H1 (cell line): ENCODE measurements around the gene INO80. TPM values are rescaled to one million over a fixed set of nuclear protein-coding genes. Genes with fewer than 3 reads are reported as not detected.
"Not testable (repeated sequence)": the region's sequence is repeated elsewhere in the genome, so short reads cannot be mapped to it uniquely, and the experiment has no call there.

ENCODE experiments used
- CTCF ChIA-PET: fragments of 300-600 bp; sonication (Branson Sonifier 250); formaldehyde crosslinking; loops from one replicate; lab custom pipeline; 2021; ENCODE audit not compliant: partially characterized antibody; lab: Charles Lee
- POLR2A ChIA-PET: fragments of 300-600 bp; sonication (Branson Sonifier 250); formaldehyde crosslinking; loops from one replicate; lab custom pipeline; 2021; ENCODE audit warnings: inconsistent platforms; ENCODE audit not compliant: partially characterized antibody; lab: Charles Lee
- DNase-seq, 2 experiments: peaks; one replicate each; pipeline versions ENCODE4 v3.0.0 to v3.0.0-alpha.2; 2010 to 2022; ENCODE audit warnings: low spot score in 2 of 2, low read depth in 1 of 2, mixed read lengths in 1 of 2
- FAIRE-seq: peaks from 2 replicates; lab custom pipeline; 2011; peaks lifted over from hg19 to GRCh38; lab: Jason Lieb, UNC
- H2AFZ ChIP-seq: 2 replicates; pipeline ENCODE4 v1.8.1; 2012; ENCODE audit warnings: low read length, inconsistent platforms
- H2AK5ac ChIP-seq: 2 replicates; pipeline ENCODE4 v1.6.1; 2013; ENCODE audit warnings: low read depth, low read length
- H2BK120ac ChIP-seq: replicated peaks from 2 replicates; pipeline ENCODE3; 2013; ENCODE audit warnings: low read depth, low read length, inconsistent platforms
- H2BK12ac ChIP-seq: 2 replicates; pipeline ENCODE4 v1.6.1; 2013; ENCODE audit warnings: low read depth, low read length
- H2BK15ac ChIP-seq: 2 replicates; pipeline ENCODE4 v1.6.1; 2013; ENCODE audit warnings: low read length
- H2BK20ac ChIP-seq: 2 replicates; pipeline ENCODE4 v1.6.1; 2013; ENCODE audit warnings: low read length
- H2BK5ac ChIP-seq: 2 replicates; pipeline ENCODE4 v1.6.1; 2013; ENCODE audit warnings: low read depth, low read length
- H3K14ac ChIP-seq: 2 replicates; pipeline ENCODE4 v1.6.1; 2013; ENCODE audit warnings: inconsistent platforms; ENCODE audit not compliant: insufficient read length
- H3K18ac ChIP-seq: 2 replicates; pipeline ENCODE4 v1.6.1; 2013; ENCODE audit warnings: low read length; ENCODE audit errors: extremely low read depth
- H3K23ac ChIP-seq: 2 replicates; pipeline ENCODE4 v1.6.1; 2013; ENCODE audit warnings: inconsistent platforms; ENCODE audit not compliant: insufficient read length
- H3K23me2 ChIP-seq: 2 replicates; pipeline ENCODE4 v1.6.1; 2013; ENCODE audit warnings: low read depth, low read length
- H3K27ac ChIP-seq: 2 replicates; pipeline ENCODE4 v1.6.1; 2011; ENCODE audit warnings: low read depth, low read length, inconsistent platforms
- H3K27me3 ChIP-seq, 4 experiments: replicated peaks in 1 of 4; 1 replicate in 1 of 4; 2 replicates in 3 of 4; pipeline versions ENCODE4 v1.6.1 to v1.8.1; 2011 to 2013; ENCODE audit warnings: low read length in 3 of 4, mild to moderate bottlenecking in 3 of 4, inconsistent platforms in 2 of 4, mixed read lengths in 2 of 4, moderate library complexity in 1 of 4; ENCODE audit not compliant: control insufficient read depth in 3 of 4, insufficient read depth in 3 of 4; ENCODE audit errors: extremely low read depth in 1 of 4
- H3K36me3 ChIP-seq, 4 experiments: 2 replicates each; pipeline versions ENCODE4 v1.6.1 to v1.8.1; 2011 to 2013; ENCODE audit warnings: mild to moderate bottlenecking in 4 of 4, low read length in 3 of 4, moderate library complexity in 2 of 4, control low read depth in 1 of 4, inconsistent platforms in 1 of 4; ENCODE audit not compliant: insufficient read depth in 4 of 4, control insufficient read depth in 2 of 4
- H3K4ac ChIP-seq: replicated peaks from 2 replicates; pipeline ENCODE3; 2013; ENCODE audit warnings: low read length, low read depth, mixed read lengths, inconsistent platforms; ENCODE audit not compliant: insufficient read length
- H3K4me1 ChIP-seq, 4 experiments: replicated peaks in 1 of 4; 1 replicate in 1 of 4; 2 replicates in 3 of 4; pipeline versions ENCODE4 v1.6.1 to v1.8.1; 2011 to 2013; ENCODE audit warnings: low read length in 3 of 4, inconsistent platforms in 2 of 4, mixed read lengths in 1 of 4; ENCODE audit not compliant: insufficient read depth in 4 of 4, control insufficient read depth in 3 of 4
- H3K4me2 ChIP-seq, 2 experiments: 2 replicates each; pipeline versions ENCODE4 v1.6.1 to v1.8.1; 2011 to 2013; ENCODE audit warnings: low read depth in 2 of 2, low read length in 2 of 2, control low read depth in 1 of 2, inconsistent platforms in 1 of 2, mild to moderate bottlenecking in 1 of 2; ENCODE audit not compliant: insufficient read depth in 1 of 2
- H3K4me3 ChIP-seq, 4 experiments: fragments of 200-600, 300-600 bp in 1 of 4; sonication (generic), shearing (Covaris generic), sonication (Bioruptor Twin) in 1 of 4; 2 replicates each; pipeline versions ENCODE4 v1.5.1 to v1.8.1; 2011 to 2016; ENCODE audit warnings: low read length in 4 of 4, low read depth in 3 of 4, control low read depth in 2 of 4, inconsistent platforms in 2 of 4, mild to moderate bottlenecking in 2 of 4, mixed read lengths in 1 of 4, moderate library complexity in 1 of 4; ENCODE audit not compliant: insufficient read depth in 2 of 4; ENCODE audit errors: extremely low read depth in 1 of 4
- H3K56ac ChIP-seq: replicated peaks from 2 replicates; pipeline ENCODE3; 2013; ENCODE audit warnings: low read depth, mild to moderate bottlenecking, mixed read lengths, low read length, inconsistent platforms; ENCODE audit not compliant: insufficient read length
- H3K79me1 ChIP-seq: 2 replicates; pipeline ENCODE4 v1.6.1; 2013; ENCODE audit warnings: low read depth, low read length, control low read depth
- H3K79me2 ChIP-seq, 2 experiments: 2 replicates each; pipeline versions ENCODE4 v1.6.1 to v1.8.1; 2012 to 2013; ENCODE audit warnings: low read length in 2 of 2, mild to moderate bottlenecking in 2 of 2, inconsistent platforms in 1 of 2; ENCODE audit not compliant: insufficient read depth in 2 of 2, control insufficient read depth in 1 of 2
- H3K9ac ChIP-seq, 4 experiments: replicated peaks in 1 of 4; 1 replicate in 1 of 4; 2 replicates in 3 of 4; pipeline versions ENCODE4 v1.6.1 to v1.8.1; 2011 to 2013; ENCODE audit warnings: low read depth in 3 of 4, low read length in 3 of 4, control low read depth in 2 of 4, mild to moderate bottlenecking in 2 of 4, moderate library complexity in 2 of 4, inconsistent platforms in 1 of 4; ENCODE audit errors: extremely low read depth in 1 of 4
- H3K9me3 ChIP-seq, 2 experiments: 2 replicates each; pipeline versions ENCODE4 v1.6.1 to v1.8.1; 2012 to 2013; ENCODE audit warnings: mild to moderate bottlenecking in 2 of 2, moderate library complexity in 2 of 2, control low read depth in 1 of 2, inconsistent platforms in 1 of 2, low read depth in 1 of 2, low read length in 1 of 2, mixed read lengths in 1 of 2; ENCODE audit not compliant: insufficient read depth in 2 of 2
- H4K20me1 ChIP-seq, 2 experiments: replicated peaks in 1 of 2; 2 replicates each; pipeline versions ENCODE3 to v1.8.1; 2011 to 2013; ENCODE audit warnings: inconsistent platforms in 2 of 2, low read length in 2 of 2, mild to moderate bottlenecking in 1 of 2; ENCODE audit not compliant: insufficient read depth in 2 of 2, control insufficient read depth in 1 of 2
- H4K5ac ChIP-seq: 2 replicates; pipeline ENCODE4 v1.6.1; 2013; ENCODE audit warnings: low read length, low read depth, mixed read lengths, inconsistent platforms; ENCODE audit not compliant: insufficient read length
- H4K8ac ChIP-seq: 2 replicates; pipeline ENCODE4 v1.8.0; 2013; ENCODE audit warnings: mild to moderate bottlenecking, moderate library complexity, low read length, inconsistent platforms; ENCODE audit not compliant: insufficient read depth; ENCODE audit errors: extremely low read depth
- H4K91ac ChIP-seq: replicated peaks from 2 replicates; pipeline ENCODE3; 2013; ENCODE audit warnings: low read length, mixed read lengths, inconsistent platforms; ENCODE audit not compliant: insufficient read length
- POLR2A ChIP-seq, 2 experiments: IDR thresholded peaks; 1 replicate in 1 of 2; 2 replicates in 1 of 2; pipeline ENCODE4 v1.6.1; 2011; ENCODE audit warnings: low read depth in 2 of 2, low read length in 2 of 2, mild to moderate bottlenecking in 2 of 2; ENCODE audit errors: control extremely low read depth in 1 of 2
- POLR2AphosphoS5 ChIP-seq: IDR thresholded peaks from 2 replicates; pipeline ENCODE4 v1.6.1; 2011; ENCODE audit warnings: low read depth, low read length
- SIN3A ChIP-seq, 2 experiments: IDR thresholded peaks in 1 of 2; conservative IDR thresholded peaks in 1 of 2; 2 replicates each; pipeline ENCODE4 v1.6.1; 2011 to 2012; ENCODE audit warnings: low read length in 2 of 2, improper control_type of control experiment in 1 of 2, low read depth in 1 of 2, mild to moderate bottlenecking in 1 of 2
- TAF1 ChIP-seq: IDR thresholded peaks from 2 replicates; pipeline ENCODE4 v1.6.1; 2011; ENCODE audit warnings: mild to moderate bottlenecking, low read depth, low read length
- TAF7 ChIP-seq: optimal IDR thresholded peaks from 2 replicates; pipeline ENCODE3; 2011; ENCODE audit warnings: low read depth, mild to moderate bottlenecking, inconsistent platforms, low read length, moderate library complexity, borderline replicate concordance
- USF2 ChIP-seq: IDR thresholded peaks from 2 replicates; pipeline ENCODE4 v1.6.1; 2011; ENCODE audit warnings: low read length, improper control_type of control experiment
- WGBS, 2 experiments: shearing (Covaris generic) in 1 of 2; methylation state at CpG; one replicate each; pipeline versions ENCODE4 v1.1.6 to v1.1.7; 2013 to 2015; ENCODE audit warnings: low lambda C conversion rate in 2 of 2, mixed read lengths in 2 of 2, inconsistent platforms in 1 of 2, low coverage in 1 of 2, missing lambda C conversion rate in 1 of 2; ENCODE audit not compliant: insufficient replicate concordance in 2 of 2, insufficient coverage in 1 of 2, insufficient read length in 1 of 2; ENCODE audit errors: extremely low coverage in 1 of 2, missing lambda C conversion rate in 1 of 2; 5-methylcytosine and 5-hydroxymethylcytosine counted together
- polyA plus RNA-seq, 7 experiments: library from polyadenylated mRNA; depleted of rRNA in 3 of 7; stranded (reverse) in 5 of 7; unstranded in 2 of 7; fragments of >200 nt in 5 of 7; fragments of 200-250 nt in 2 of 7; gene quantifications; 1 replicate in 5 of 7; 2 replicates in 1 of 7; 4 replicates in 1 of 7; pipeline versions ENCODE4 v1.2.1 to v1.2.3, GENCODE V29; 2011 to 2013; ENCODE audit warnings: missing spikeins in 2 of 7, mixed read lengths in 2 of 7
- total RNA-seq: library from RNA; stranded (reverse); fragmentation: NEBNext Ultra II Directional; extraction: Animal tissue kit (Norgen Biotek cat#: 25700); gene quantifications from 2 replicates; pipeline ENCODE4 v1.2.1, GENCODE V29; 2021

The INO80 gene
- total and polyA plus RNA-seq, 2 of the 8 experiments (the other 6 are each of a cell fraction or from before 2014, with no cell fraction given) = 4.3 to 24.5 TPM

- not testable (repeated sequence) for H2BK15ac ChIP-seq, H3K23ac ChIP-seq, FAIRE-seq, H2AFZ ChIP-seq, H3K14ac ChIP-seq, H3K79me1 ChIP-seq, H3K4ac ChIP-seq, H2BK12ac ChIP-seq, H2AK5ac ChIP-seq, H4K5ac ChIP-seq, H3K9me3 ChIP-seq, DNase-seq, H2BK20ac ChIP-seq, H4K8ac ChIP-seq, H3K18ac ChIP-seq, H3K56ac ChIP-seq, H4K91ac ChIP-seq, H3K27me3 ChIP-seq, H2BK120ac ChIP-seq
- peaks cover 10% of the 10 kb centered on the region for H3K23me2 ChIP-seq
- H3K79me2 ChIP-seq = peaks cover 0 to 28% of the 10 kb centered on the region in 2 experiments; a peak in 2 of 4 replicates
- WGBS, 2 experiments = 53% methylated on average over 8 of the region's 8 CpGs; no CpG with 5 or more reads in 1 of the 2 experiments
- peak overlapping the region; percentile 74 to 92 (median 82) for H3K4me3 ChIP-seq
- H2BK5ac ChIP-seq = peak overlapping the region; percentile 97; the same call in 1 of the 2 replicates
- H3K9ac ChIP-seq = peak overlapping the region in 1 of 4 experiments; percentile 80; a peak in 3 of 7 replicates
- peak overlapping the region; percentile 84 to 85 for H3K4me2 ChIP-seq
- 0 out of 2 replicates have a peak overlapping the region, but pooled peaks have one; percentile 8 for H3K27ac ChIP-seq
- peaks cover 8 to 33% (median 12%) of the 10 kb centered on the region in 4 experiments for H3K36me3 ChIP-seq
- TF ChIP-seq SIN3A (conservative IDR thresholded peaks at IDR 0.05 in 1 of 2, IDR thresholded peaks at IDR 0.05 in 1 of 2; ENCODE audit: low read depth in 1 of 2, low read length in 2 of 2) (peak; percentile 19 to 63; a peak in 1 of 4 replicates), POLR2AphosphoS5 (peak; percentile 83), TAF1 (peak; percentile 69), USF2 (0 out of 2 replicates have a peak, but pooled peaks have one; percentile 16), TAF7 (peak; percentile 19), POLR2A (IDR thresholded peaks at IDR 0.05; ENCODE audit: control extremely low read depth in 1 of 2, low read depth in 2 of 2, low read length in 2 of 2) (peak; percentile 46 to 53; a peak in 1 of 3 replicates)
- H3K4me1 ChIP-seq = peaks cover 2 to 12% (median 10%) of the 10 kb centered on the region in 4 experiments
- peaks cover 0 to 12% of the 10 kb centered on the region in 2 experiments for H4K20me1 ChIP-seq
- POLR2A ChIA-PET = interaction anchor here (0.5 to 43.8 kb wide), 31 partner anchors 2 to 488 kb away, joined by 3 to 1505 read pairs (median 3); partner anchors contain the start of genes CHAC1, DLL4, INO80 and OIP5
- CTCF ChIA-PET = interaction anchor here (0.6 to 33.1 kb wide), 12 partner anchors 8 to 224 kb away, joined by 3 to 590 read pairs (median 6); partner anchors contain the start of genes DLL4 and VPS18
Observed at GRCh38 chr15:40954158-40954848, 161.8 kb downstream of the INO80 start.
